Posterior vena cava (tissue), 2 donors: Measurements from ENCODE around the gene LRRC4C. TPM values are rescaled to one million over a fixed set of nuclear protein-coding genes. Genes with fewer than 3 reads are reported as not detected.

ENCODE experiments used
- DNase-seq: peaks from one replicate; pipeline ENCODE4 v3.0.0-alpha.2; 2020; ENCODE audit warnings: low spot score
- intact Hi-C, 2 donors: fragments of 100-400 bp; cut with DNase I; formaldehyde crosslinking; loops; one replicate each; pipeline versions ENCODE4 v1.14.1 to v1.14.2; 2022 to 2023
- total RNA-seq, 2 donors: library from RNA; stranded (reverse); fragmentation: NEBNext Ultra II Directional; extraction: Animal tissue kit (Norgen Biotek cat#: 25700); gene quantifications; one replicate each; pipeline ENCODE4 v1.2.1, GENCODE V29; 2021
- donor health status: DM: yes; HTN: yes; CAD: no.
- donor health status: DM: yes; HTN: yes; CAD: no.

Gene LRRC4C
- total RNA-seq, 2 donors from 2014 or later: 0.48 to 0.69 TPM

GRCh38 chr11:40133498-40133897 is 1326.0 kb downstream of the LRRC4C start:
- intact Hi-C loops: no loop called here
- DNase-seq: no peak

- DNase-seq: no peak
- intact Hi-C loops: no loop called here
These were observed 1326.5 kb downstream of the LRRC4C start for GRCh38 chr11:40132912-40133311.

DNA sequence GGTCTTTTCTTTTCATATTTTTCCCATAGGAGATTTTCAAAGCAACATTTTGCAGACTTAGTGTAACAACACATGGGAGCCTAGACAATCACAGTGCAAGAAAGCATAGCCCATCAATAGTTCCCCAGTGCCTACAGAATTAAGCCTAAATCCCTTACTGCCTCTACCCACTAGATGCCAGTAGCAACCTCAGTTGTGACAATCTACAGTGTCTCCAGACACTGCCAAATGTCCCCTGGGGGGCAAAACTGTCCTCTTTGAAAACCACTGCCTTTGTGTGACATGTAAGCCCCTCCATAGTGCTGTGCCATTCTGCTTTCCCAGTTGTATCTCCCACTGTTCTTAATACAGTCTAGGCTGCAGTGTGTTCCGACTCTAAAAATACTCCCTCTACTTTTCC is 1329.0 kb downstream of the LRRC4C start:
- no peak for DNase-seq
- intact Hi-C loops: no loop called here

GRCh38 chr11:40129266-40129665 is 1330.2 kb downstream of the LRRC4C start:
- intact Hi-C loops: no loop called here
- DNase-seq: no peak

DNA sequence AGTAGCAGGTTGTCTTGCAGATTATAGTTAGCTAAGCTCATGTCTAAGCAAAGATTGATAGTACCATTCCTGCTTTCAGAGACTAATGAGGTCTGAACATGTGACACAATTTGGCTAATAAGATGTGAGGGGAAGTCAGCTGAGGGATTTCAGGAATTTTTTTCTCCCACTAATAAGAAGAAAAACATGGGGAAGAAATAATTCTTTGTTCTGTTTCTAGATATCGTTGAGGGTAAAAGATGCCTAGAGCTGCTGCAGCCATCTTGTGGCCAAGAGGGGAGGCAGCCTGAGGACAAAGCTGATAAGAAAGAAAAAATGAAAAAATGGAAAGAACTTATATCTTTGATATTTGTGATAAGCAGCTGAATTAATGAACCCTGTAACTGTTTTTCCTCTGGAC is 1334.4 kb downstream of the LRRC4C start:
- intact Hi-C loops: no loop called here
- DNase-seq: no peak

DNA sequence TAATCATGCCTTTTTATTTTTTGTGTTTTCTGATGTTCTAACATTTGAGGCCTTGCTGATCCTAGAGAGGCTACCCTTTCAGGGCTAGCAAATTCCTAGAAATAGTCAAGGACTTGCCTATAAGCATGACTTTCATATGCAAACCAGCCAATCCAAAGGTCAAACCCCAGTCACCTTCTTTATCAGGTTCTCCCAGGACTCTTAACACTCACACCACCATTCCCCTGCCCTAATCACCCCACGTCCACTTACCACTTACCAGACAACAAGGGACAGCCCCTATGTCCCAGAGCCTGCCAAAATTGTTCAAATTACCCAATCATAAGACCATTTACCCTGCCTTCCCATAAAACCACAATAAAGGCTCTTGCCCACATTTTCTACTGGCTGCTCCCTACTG is 1339.8 kb downstream of the LRRC4C start:
- DNase-seq: no peak
- intact Hi-C loops: no loop called here

DNA sequence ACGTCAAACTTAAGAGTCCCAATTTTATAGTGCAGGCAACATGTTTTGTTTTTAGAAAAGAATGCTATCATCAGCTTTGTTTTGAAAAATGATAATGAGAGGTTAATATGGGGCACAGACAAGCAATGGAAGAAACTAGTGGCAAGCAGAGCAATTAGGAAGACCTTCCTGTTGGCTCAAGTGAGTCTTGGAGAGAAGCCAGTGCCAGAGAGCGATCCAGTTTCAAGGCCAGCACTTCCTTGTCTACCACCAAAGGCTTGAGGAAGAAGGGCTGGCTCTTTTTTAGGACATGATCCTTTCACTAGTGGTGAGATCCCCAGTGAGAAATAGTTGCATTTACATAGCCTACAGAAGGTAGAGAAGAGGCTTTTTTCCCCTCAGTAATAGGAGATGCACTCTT is 1340.7 kb downstream of the LRRC4C start:
- intact Hi-C loops: no loop called here
- DNase-seq: no peak

- intact Hi-C loops: no loop called here
- no peak for DNase-seq
These were observed 1341.4 kb downstream of the LRRC4C start for GRCh38 chr11:40118026-40118425.

DNA sequence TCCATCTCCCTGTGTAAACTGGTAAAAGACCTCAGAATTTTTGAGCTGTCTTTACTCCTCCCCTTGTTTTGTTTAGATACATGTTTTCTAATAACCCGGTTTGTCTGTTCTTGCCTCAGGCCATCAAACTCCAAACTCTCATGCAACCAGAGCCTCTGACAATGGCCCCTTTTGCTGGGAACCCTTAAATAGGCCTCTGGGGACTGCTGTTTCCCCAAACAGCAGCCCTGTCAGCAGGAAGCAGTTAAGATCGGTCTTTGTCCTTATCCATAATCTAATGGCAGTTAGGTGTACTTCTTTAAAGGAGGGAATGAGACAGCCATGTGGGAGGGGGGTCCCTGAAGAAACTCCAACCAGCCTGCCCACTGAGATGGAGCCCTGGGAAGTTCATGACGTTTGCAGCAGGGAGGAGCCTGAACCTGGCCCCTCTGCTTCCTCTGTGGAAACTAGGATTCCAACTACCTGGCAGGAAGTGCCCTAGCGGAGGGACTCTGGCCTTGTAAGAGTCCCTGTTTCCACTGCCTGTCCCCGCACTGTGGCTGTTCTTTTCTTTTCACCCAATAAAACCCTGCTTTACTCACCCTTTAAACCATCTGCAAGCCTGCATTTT is 1354.4 kb downstream of the LRRC4C start:
- no peak for DNase-seq
- intact Hi-C loops: no loop called here

GRCh38 chr11:40100781-40101180 is 1358.7 kb downstream of the LRRC4C start:
- intact Hi-C loops: no loop called here
- no peak for DNase-seq

DNA sequence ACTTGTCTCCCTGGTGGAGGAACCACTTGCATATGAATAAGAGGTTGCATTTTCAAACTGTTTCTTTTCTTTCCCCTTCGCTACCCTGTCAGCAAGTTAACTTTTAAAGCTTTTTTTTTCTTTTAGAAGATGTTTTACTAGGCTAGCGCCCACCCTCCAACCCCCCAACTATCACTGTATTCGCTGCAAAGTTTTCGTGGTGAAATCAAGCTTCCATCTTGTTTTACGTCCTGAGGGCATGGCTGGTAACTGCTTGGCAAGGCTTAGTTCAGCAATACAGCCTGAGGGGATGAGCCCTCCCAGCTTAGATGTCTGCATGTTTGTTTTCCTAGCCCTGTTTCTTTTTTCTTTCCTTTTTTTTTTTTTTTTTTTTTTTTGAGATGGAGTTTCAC is 1359.3 kb downstream of the LRRC4C start:
- intact Hi-C loops: no loop called here
- no peak for DNase-seq

- DNase-seq: peak; percentile 59
These were observed 1359.9 kb downstream of the LRRC4C start for GRCh38 chr11:40099426-40100161.

GRCh38 chr11:40095446-40095845 is 1364.0 kb downstream of the LRRC4C start:
- intact Hi-C loops: no loop called here
- no peak for DNase-seq

More at GRCh38 chr11:40099426-40100161, 1359.9 kb downstream of the LRRC4C start:
- intact Hi-C loops: no loop called here

- no peak for DNase-seq
- intact Hi-C loops: no loop called here
These were observed 1364.5 kb downstream of the LRRC4C start for GRCh38 chr11:40094954-40095353.

- no peak for DNase-seq
These were observed 1379.0 kb downstream of the LRRC4C start for GRCh38 chr11:40080434-40080833.

More at GRCh38 chr11:40080434-40080833, 1379.0 kb downstream of the LRRC4C start:
- intact Hi-C loops: no loop called here
